DOHH2 (cell line): ENCODE data around the gene CSAD.

Source experiments
- H3F3A ChIP-seq: fragments of 200-600 bp; sonication (generic), shearing (Covaris generic); 2 replicates; pipeline ENCODE4 v1.6.0; 2016; ENCODE audit warnings: antibody characterized with exemption, mild to moderate bottlenecking; ENCODE audit not compliant: control insufficient read depth, insufficient read depth
- H3K27ac ChIP-seq: fragments of 200-600 bp; sonication (generic); 2 replicates; pipeline ENCODE4 v1.5.1; 2014; ENCODE audit warnings: low read depth, mild to moderate bottlenecking, low read length, moderate library complexity
- H3K27me3 ChIP-seq: fragments of 200-600 bp; sonication (generic); 2 replicates; pipeline ENCODE4 v1.6.1; 2014; ENCODE audit warnings: mild to moderate bottlenecking, low read length, mixed read lengths; ENCODE audit not compliant: control insufficient read depth
- H3K36me3 ChIP-seq: fragments of 200-600 bp; sonication (generic); 2 replicates; pipeline ENCODE4 v1.6.1; 2014; ENCODE audit warnings: mild to moderate bottlenecking, low read length, moderate library complexity, mixed read lengths; ENCODE audit not compliant: control insufficient read depth
- H3K4me1 ChIP-seq: fragments of 200-600 bp; sonication (generic); 2 replicates; pipeline ENCODE4 v1.6.1; 2014; ENCODE audit warnings: mild to moderate bottlenecking, low read length, mixed read lengths; ENCODE audit not compliant: control insufficient read depth
- H3K4me2 ChIP-seq: fragments of 200-600 bp; sonication (generic); 2 replicates; pipeline ENCODE4 v1.6.0; 2014; ENCODE audit warnings: mild to moderate bottlenecking, low read length, moderate library complexity
- H3K4me3 ChIP-seq: fragments of 200-600 bp; sonication (generic); 2 replicates; pipeline ENCODE4 v1.5.1; 2014; ENCODE audit warnings: mild to moderate bottlenecking, low read length, mixed read lengths
- H3K79me2 ChIP-seq: fragments of 200-600 bp; sonication (generic); 2 replicates; pipeline ENCODE4 v1.6.1; 2014; ENCODE audit warnings: mild to moderate bottlenecking, low read length, mixed read lengths; ENCODE audit not compliant: control insufficient read depth
- H3K9me2 ChIP-seq: fragments of 200-600 bp; sonication (generic); replicated peaks from 2 replicates; pipeline ENCODE4 v1.6.1; 2014; ENCODE audit warnings: mild to moderate bottlenecking, low read length, mixed read lengths; ENCODE audit not compliant: control insufficient read depth
- H3K9me3 ChIP-seq: fragments of 200-600 bp; sonication (generic); 2 replicates; pipeline ENCODE4 v1.6.1; 2014; ENCODE audit warnings: antibody characterized with exemption, low read length, mixed read lengths; ENCODE audit not compliant: control insufficient read depth, insufficient read depth
- H4K20me1 ChIP-seq: fragments of 200-600 bp; sonication (generic); 2 replicates; pipeline ENCODE4 v1.6.0; 2014; ENCODE audit warnings: low read depth, mild to moderate bottlenecking, antibody characterized with exemption, low read length, moderate library complexity; ENCODE audit not compliant: control insufficient read depth, insufficient read depth
- EZH2phosphoT487 ChIP-seq: fragments of 200-600 bp; sonication (generic); IDR thresholded peaks from 2 replicates; pipeline ENCODE4 v1.6.1; 2017; ENCODE audit warnings: borderline replicate concordance, mild to moderate bottlenecking, antibody characterized with exemption, low read length, moderate library complexity, mixed read lengths
- TF ChIP-seq, protein P1 (sequence below): fragments of 200-600 bp; sonication (generic); IDR thresholded peaks from one replicate; pipeline ENCODE4 v1.5.1; 2014; ENCODE audit warnings: antibody characterized with exemption, mild to moderate bottlenecking, low read depth, low read length; ENCODE audit not compliant: poor library complexity, severe bottlenecking

CSAD gene

DNA sequence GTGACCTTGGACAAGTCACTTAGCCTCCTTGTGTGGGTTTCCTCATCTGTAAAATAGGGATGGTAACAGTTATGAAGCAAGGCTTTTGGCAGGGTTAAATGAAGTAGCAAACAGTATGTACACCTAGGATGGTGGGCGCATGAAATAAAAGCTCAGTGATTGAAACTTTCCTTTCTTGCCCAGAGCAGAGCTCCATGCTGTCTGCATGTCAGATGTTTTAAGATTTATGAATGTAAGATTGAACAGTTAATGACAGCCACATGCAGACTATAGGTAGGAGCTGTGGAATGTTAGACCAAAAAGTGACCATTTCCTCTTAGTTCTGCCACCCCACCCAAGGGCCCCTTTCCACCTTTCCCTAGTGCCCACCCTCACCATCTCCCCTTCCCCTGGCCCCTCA is 14.2 kb upstream of the CSAD start:
- peaks cover 10% of the 10 kb centered on the region; the same call in 1 of the 2 replicates for H3F3A ChIP-seq
- H3K4me1 ChIP-seq: peaks cover 36% of the 10 kb centered on the region
- no peaks in the 10 kb centered on the region for H3K27me3 ChIP-seq
- H3K4me3 ChIP-seq: no peak overlapping the region
- H3K9me3 ChIP-seq: no peaks in the 10 kb centered on the region
- peaks cover 53% of the 10 kb centered on the region for H3K36me3 ChIP-seq
- H4K20me1 ChIP-seq: no peaks in the 10 kb centered on the region
- TF ChIP-seq, protein P1, sequence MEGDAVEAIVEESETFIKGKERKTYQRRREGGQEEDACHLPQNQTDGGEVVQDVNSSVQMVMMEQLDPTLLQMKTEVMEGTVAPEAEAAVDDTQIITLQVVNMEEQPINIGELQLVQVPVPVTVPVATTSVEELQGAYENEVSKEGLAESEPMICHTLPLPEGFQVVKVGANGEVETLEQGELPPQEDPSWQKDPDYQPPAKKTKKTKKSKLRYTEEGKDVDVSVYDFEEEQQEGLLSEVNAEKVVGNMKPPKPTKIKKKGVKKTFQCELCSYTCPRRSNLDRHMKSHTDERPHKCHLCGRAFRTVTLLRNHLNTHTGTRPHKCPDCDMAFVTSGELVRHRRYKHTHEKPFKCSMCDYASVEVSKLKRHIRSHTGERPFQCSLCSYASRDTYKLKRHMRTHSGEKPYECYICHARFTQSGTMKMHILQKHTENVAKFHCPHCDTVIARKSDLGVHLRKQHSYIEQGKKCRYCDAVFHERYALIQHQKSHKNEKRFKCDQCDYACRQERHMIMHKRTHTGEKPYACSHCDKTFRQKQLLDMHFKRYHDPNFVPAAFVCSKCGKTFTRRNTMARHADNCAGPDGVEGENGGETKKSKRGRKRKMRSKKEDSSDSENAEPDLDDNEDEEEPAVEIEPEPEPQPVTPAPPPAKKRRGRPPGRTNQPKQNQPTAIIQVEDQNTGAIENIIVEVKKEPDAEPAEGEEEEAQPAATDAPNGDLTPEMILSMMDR: no peak
- TF ChIP-seq EZH2phosphoT487: no peak
- H3K27ac ChIP-seq: no peak overlapping the region
- H3K79me2 ChIP-seq: no peaks in the 10 kb centered on the region
- no peak overlapping the region for H3K4me2 ChIP-seq
- no peaks in the 10 kb centered on the region for H3K9me2 ChIP-seq

DNA sequence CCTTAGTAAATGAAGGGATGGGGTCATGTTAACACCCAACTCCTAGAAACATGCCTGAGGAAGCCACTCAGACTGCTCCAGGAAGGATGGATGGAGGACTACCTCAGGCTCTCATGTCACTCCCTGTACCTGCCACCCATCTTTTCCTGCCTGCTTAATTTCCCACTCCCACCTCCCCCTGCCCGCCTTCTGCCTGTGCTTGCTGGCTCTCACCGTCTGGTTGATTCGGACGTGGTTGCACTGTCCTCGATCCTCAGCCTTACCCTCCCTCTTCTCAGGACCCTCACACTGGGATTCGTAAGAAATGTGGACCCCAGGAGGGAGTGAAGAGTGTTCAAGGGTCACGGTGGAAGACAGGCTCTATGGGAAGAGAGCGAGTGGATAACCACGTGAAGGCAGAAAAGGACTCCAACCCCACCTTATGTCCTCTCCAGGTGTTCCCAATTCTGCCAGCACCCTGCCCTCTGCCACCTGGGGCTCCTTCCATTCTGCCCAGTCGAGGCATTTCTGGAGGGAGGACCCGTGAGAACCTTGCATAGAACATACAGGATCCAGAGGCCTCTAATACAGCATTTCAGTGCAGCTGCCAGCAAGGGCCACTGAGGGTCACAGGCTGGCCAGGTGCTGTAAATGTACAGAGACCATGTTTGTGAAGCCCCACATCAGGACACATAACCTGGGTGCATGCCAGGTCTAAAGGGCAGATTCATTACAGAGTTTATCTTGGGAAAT is 13.4 kb upstream of the CSAD start:
- no peaks in the 10 kb centered on the region for H3K79me2 ChIP-seq
- no peak overlapping the region for H3K4me2 ChIP-seq
- H3F3A ChIP-seq: peaks cover 10% of the 10 kb centered on the region; the same call in 1 of the 2 replicates
- H3K36me3 ChIP-seq: peaks cover 51% of the 10 kb centered on the region
- TF ChIP-seq EZH2phosphoT487: no peak
- TF ChIP-seq, protein P1: no peak
- no peak overlapping the region for H3K27ac ChIP-seq
- no peak overlapping the region for H3K4me3 ChIP-seq
- no peaks in the 10 kb centered on the region for H3K9me2 ChIP-seq
- no peaks in the 10 kb centered on the region for H3K27me3 ChIP-seq
- H3K4me1 ChIP-seq: peaks cover 28% of the 10 kb centered on the region
- H4K20me1 ChIP-seq: no peaks in the 10 kb centered on the region
- H3K9me3 ChIP-seq: no peaks in the 10 kb centered on the region

GRCh38 chr12:53193040-53193439 is 12.3 kb upstream of the CSAD start:
- Histone ChIP-seq H3K79me2 (no peaks in the 10 kb centered on the region), H3K27me3 (no peaks in the 10 kb centered on the region)

More at GRCh38 chr12:53193040-53193439, 12.3 kb upstream of the CSAD start:
- Histone ChIP-seq H3F3A (peaks cover 10% of the 10 kb centered on the region), H3K4me3 (no peak overlapping the region), H3K27ac (no peak overlapping the region), H3K9me3 (no peaks in the 10 kb centered on the region), H4K20me1 (no peaks in the 10 kb centered on the region), H3K9me2 (no peaks in the 10 kb centered on the region), H3K4me1 (peaks cover 17% of the 10 kb centered on the region), H3K4me2 (no peak overlapping the region), H3K36me3 (peaks cover 62% of the 10 kb centered on the region)
- TF ChIP-seq EZH2phosphoT487: no peak
- TF ChIP-seq, protein P1: no peak
